Vagina (tissue), 2 donors: ENCODE data around the gene USP17L19.
"Not testable (repeated sequence)": the region's sequence is repeated elsewhere in the genome, so short reads cannot be mapped to it uniquely, and the experiment has no call there.

ENCODE experiments used
- POLR2A ChIP-seq, 2 donors: fragments of 450-650 bp; IDR thresholded peaks; one replicate each; pipeline ENCODE4 v1.6.1; 2017; ENCODE audit warnings: antibody characterized with exemption in 2 of 2, mild to moderate bottlenecking in 2 of 2, moderate library complexity in 2 of 2
- POLR2AphosphoS5 ChIP-seq, 2 donors: sonication (generic); formaldehyde crosslinking; IDR thresholded peaks; one replicate each; pipeline ENCODE4 v1.9.0; 2017; ENCODE audit warnings: antibody characterized with exemption in 2 of 2, mild to moderate bottlenecking in 2 of 2, low read depth in 1 of 2; ENCODE audit not compliant: insufficient read depth in 1 of 2

DNA sequence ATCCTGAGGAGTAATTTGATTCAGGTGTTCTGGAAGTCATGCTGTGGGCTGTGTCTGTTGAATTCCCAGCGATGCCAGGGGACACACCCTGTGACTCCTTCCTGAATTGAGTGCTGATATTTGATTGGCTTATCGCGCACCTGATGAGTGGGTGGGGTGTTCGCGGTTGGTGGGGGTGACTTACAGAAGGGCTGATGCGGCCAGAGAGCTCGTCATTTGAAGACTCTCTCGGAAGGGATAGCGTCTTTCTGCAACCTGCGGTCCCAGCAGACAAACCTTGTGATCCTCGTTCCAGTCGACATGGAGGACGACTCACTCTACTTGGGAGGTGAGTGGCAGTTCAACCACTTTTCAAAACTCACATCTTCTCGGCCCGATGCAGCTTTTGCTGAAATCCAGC is 19.1 kb upstream of the USP17L19 start, which contains the start of gene USP17L15:
- not testable (repeated sequence) for TF ChIP-seq POLR2A (IDR thresholded peaks at IDR 0.05); POLR2AphosphoS5 (IDR thresholded peaks at IDR 0.05; ENCODE audit: insufficient read depth in 1 of 2, low read depth in 1 of 2)
